GM23338 (cell line): ENCODE results near the gene DYSF.

Experiments
- CREB1 ChIP-seq: fragments of 250-450 bp; sonication (Bioruptor Pico); IDR thresholded peaks from 2 replicates; pipeline ENCODE4 v1.5.0; 2020; ENCODE audit warnings: low read depth, mild to moderate bottlenecking, moderate library complexity
- CTCF ChIP-seq, 2 experiments: fragments of 200-600 bp in 1 of 2; sonication (generic) in 1 of 2; conservative IDR thresholded peaks; 2 replicates each; pipeline versions ENCODE4 v1.5.1 to v1.6.1; 2016 to 2017; ENCODE audit warnings: antibody characterized with exemption in 2 of 2, low read depth in 2 of 2, mild to moderate bottlenecking in 2 of 2, moderate library complexity in 1 of 2
- ETS1 ChIP-seq: IDR thresholded peaks from 2 replicates; pipeline ENCODE4 v1.6.1; 2016; ENCODE audit warnings: antibody characterized with exemption
- EZH2 ChIP-seq: fragments of 200-600 bp; sonication (generic); IDR thresholded peaks from one replicate; pipeline ENCODE4 v1.8.0; 2017; ENCODE audit warnings: antibody characterized with exemption, mild to moderate bottlenecking, low read depth; ENCODE audit not compliant: unreplicated experiment
- EZH2phosphoT487 ChIP-seq: fragments of 200-600 bp; sonication (generic); IDR thresholded peaks from one replicate; pipeline ENCODE4 v1.8.1; 2018; ENCODE audit warnings: antibody characterized with exemption; ENCODE audit not compliant: unreplicated experiment
- JUNB ChIP-seq: IDR thresholded peaks from one replicate; pipeline ENCODE4 v1.6.1; 2016; ENCODE audit warnings: antibody characterized with exemption; ENCODE audit not compliant: unreplicated experiment
- NANOG ChIP-seq: IDR thresholded peaks from 2 replicates; pipeline ENCODE4 v1.6.1; 2016; ENCODE audit warnings: antibody characterized with exemption, borderline replicate concordance
- POLR2AphosphoS5 ChIP-seq: IDR thresholded peaks from 2 replicates; pipeline ENCODE4 v1.6.1; 2016; ENCODE audit warnings: antibody characterized with exemption, low read depth
- REST ChIP-seq: IDR thresholded peaks from one replicate; pipeline ENCODE4 v1.6.1; 2018; ENCODE audit warnings: antibody characterized with exemption; ENCODE audit not compliant: unreplicated experiment
- ZNF114 ChIP-seq: fragments of 250-450 bp; sonication (Bioruptor Pico); IDR thresholded peaks from 2 replicates; pipeline ENCODE4 v1.5.0; 2020; ENCODE audit warnings: mild to moderate bottlenecking, moderate library complexity
- ZNF331 ChIP-seq: fragments of 250-450 bp; sonication (Bioruptor Pico); IDR thresholded peaks from 2 replicates; pipeline ENCODE4 v1.5.0; 2020; ENCODE audit warnings: low read depth, mild to moderate bottlenecking, moderate library complexity
- ZNF462 ChIP-seq: fragments of 250-450 bp; sonication (Bioruptor Pico); IDR thresholded peaks from 2 replicates; pipeline ENCODE4 v1.5.0; 2020; ENCODE audit warnings: mild to moderate bottlenecking, moderate library complexity

GRCh38 chr2:71661782-71662181 lies 208.4 kb downstream of the DYSF start:
- TF ChIP-seq EZH2phosphoT487 (no peak), REST (no peak), CTCF (conservative IDR thresholded peaks at IDR 0.05; ENCODE audit: low read depth in 2 of 2) (no peak), EZH2 (no peak), POLR2AphosphoS5 (no peak), ZNF462 (CRISPR knock-in tag) (no peak), ZNF331 (CRISPR knock-in tag) (no peak), JUNB (no peak), CREB1 (CRISPR knock-in tag) (no peak), ZNF114 (CRISPR knock-in tag) (no peak), ETS1 (no peak), NANOG (no peak)
